Peyer's patch (tissue), 4 donors: ENCODE results near the gene LTA. TPM values are rescaled to one million over a fixed set of nuclear protein-coding genes. Genes with fewer than 3 reads are reported as not detected.

Experiments
- DNase-seq, 3 donors: peaks; one replicate each; pipeline ENCODE4 v3.0.0-alpha.2; 2017 to 2019
- H3K27ac ChIP-seq, 4 donors: fragments of 200-600 bp; sonication (generic); one replicate each; pipeline ENCODE4 v1.5.1; 2016 to 2019
- H3K27me3 ChIP-seq, 2 donors: fragments of 200-600 bp; sonication (generic); one replicate each; pipeline ENCODE4 v1.5.1; 2019
- H3K36me3 ChIP-seq, 3 donors: fragments of 200-600 bp; sonication (generic); one replicate each; pipeline ENCODE4 v1.5.1; 2016 to 2019
- H3K4me1 ChIP-seq, 4 donors: fragments of 200-600 bp; sonication (generic); one replicate each; pipeline ENCODE4 v1.5.1; 2016 to 2019
- H3K4me3 ChIP-seq, 4 donors: fragments of 200-600 bp; sonication (generic); 1 replicate in 3 of 4; 2 replicates in 1 of 4; pipeline ENCODE4 v1.5.1; 2016 to 2019; ENCODE audit warnings: mild to moderate bottlenecking in 1 of 4
- H3K9me3 ChIP-seq, 4 donors: fragments of 200-600 bp; sonication (generic); one replicate each; pipeline ENCODE4 v1.5.1; 2016 to 2019; ENCODE audit warnings: mild to moderate bottlenecking in 1 of 4
- POLR2A ChIP-seq, 2 donors: fragments of 450-650 bp; IDR thresholded peaks; one replicate each; pipeline ENCODE4 v1.5.1; 2017; ENCODE audit warnings: antibody characterized with exemption in 2 of 2, mild to moderate bottlenecking in 2 of 2, moderate library complexity in 2 of 2
- total RNA-seq, 4 donors: library from RNA; depleted of rRNA; stranded (reverse); fragments of >200 nt; gene quantifications; one replicate each; pipeline ENCODE4 v1.1.0, GENCODE V29; 2016
- TF ChIP-seq, protein P1 (sequence below), 6 experiments: fragments of 450-650 bp in 4 of 6; fragments of 200-600 bp in 2 of 6; sonication (generic) in 1 of 6; IDR thresholded peaks; one replicate each; pipeline ENCODE4 v1.5.1; 2017 to 2019; ENCODE audit warnings: antibody characterized with exemption in 6 of 6, mild to moderate bottlenecking in 3 of 6, moderate library complexity in 1 of 6

LTA gene
- total RNA-seq, 4 donors from 2014 or later: not detected

DNA sequence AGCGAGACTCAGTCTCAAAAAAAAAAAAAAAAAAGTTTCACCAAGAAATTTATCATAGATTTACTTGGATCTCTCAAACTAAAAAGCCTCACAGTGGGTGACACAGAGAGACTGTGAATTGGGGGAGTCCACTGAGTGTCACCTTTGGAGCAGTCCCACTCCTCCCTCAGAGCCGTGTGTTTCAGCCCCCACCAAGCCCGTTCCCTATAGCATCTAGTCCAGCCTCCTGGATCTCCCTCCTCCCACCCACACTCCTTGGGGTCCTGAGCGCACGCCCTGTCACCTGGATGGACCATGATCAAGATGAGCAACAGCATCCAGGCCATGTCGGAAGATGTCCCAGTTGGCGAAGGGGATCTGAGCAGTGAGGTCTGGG, 20.3 kb downstream of the LTA start:
- no peak for DNase-seq

GRCh38 chr6:31597006-31597405, 24.9 kb downstream of the LTA start:
- H3K4me1 ChIP-seq: peaks cover 0 to 9% (median 3%) of the 10 kb centered on the region in 4 donors
- no peak for DNase-seq
- H3K27me3 ChIP-seq: no peaks in the 10 kb centered on the region
- no peak overlapping the region for H3K4me3 ChIP-seq
- TF ChIP-seq, protein P1, sequence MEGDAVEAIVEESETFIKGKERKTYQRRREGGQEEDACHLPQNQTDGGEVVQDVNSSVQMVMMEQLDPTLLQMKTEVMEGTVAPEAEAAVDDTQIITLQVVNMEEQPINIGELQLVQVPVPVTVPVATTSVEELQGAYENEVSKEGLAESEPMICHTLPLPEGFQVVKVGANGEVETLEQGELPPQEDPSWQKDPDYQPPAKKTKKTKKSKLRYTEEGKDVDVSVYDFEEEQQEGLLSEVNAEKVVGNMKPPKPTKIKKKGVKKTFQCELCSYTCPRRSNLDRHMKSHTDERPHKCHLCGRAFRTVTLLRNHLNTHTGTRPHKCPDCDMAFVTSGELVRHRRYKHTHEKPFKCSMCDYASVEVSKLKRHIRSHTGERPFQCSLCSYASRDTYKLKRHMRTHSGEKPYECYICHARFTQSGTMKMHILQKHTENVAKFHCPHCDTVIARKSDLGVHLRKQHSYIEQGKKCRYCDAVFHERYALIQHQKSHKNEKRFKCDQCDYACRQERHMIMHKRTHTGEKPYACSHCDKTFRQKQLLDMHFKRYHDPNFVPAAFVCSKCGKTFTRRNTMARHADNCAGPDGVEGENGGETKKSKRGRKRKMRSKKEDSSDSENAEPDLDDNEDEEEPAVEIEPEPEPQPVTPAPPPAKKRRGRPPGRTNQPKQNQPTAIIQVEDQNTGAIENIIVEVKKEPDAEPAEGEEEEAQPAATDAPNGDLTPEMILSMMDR (IDR thresholded peaks at IDR 0.05): peak; percentile 39 to 59 (median 45)
- TF ChIP-seq POLR2A (IDR thresholded peaks at IDR 0.05): no peak
- H3K36me3 ChIP-seq: no peaks in the 10 kb centered on the region
- H3K9me3 ChIP-seq: no peaks in the 10 kb centered on the region
- H3K27ac ChIP-seq: peak overlapping the region in 1 of 4 donors; percentile 25

More for the DNA sequence above, 20.3 kb downstream of the LTA start:
- Histone ChIP-seq H3K36me3 (no peaks in the 10 kb centered on the region), H3K27ac (peak overlapping the region in 3 of 4 donors; percentile 35 to 83 (median 63)), H3K4me1 (peaks cover 0 to 12% (median 8%) of the 10 kb centered on the region in 4 donors), H3K9me3 (no peaks in the 10 kb centered on the region), H3K27me3 (no peaks in the 10 kb centered on the region), H3K4me3 (no peak overlapping the region)
- TF ChIP-seq, protein P1 (IDR thresholded peaks at IDR 0.05): no peak
- no peak for TF ChIP-seq POLR2A (IDR thresholded peaks at IDR 0.05)

DNA sequence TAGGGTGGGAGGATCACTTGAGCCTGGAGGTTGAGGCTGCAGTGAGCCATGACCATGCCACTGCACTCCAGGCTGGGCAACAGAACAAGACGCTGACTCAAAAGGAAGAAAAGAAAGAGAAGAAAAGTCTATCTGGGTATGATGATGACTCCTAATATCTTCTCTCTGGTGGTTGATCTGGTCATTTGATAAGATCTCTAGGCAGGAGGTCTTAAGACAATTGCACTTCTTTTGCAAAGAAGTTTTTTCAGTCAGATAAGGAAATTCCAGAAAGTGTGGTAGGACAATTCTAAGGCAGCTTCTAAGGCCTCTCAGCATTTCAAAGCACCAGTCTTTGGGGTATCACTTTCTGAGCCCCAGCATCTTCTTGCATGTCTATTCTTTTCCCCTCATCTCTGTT, 35.2 kb downstream of the LTA start:
- Histone ChIP-seq H3K27ac (no peak overlapping the region), H3K36me3 (no peaks in the 10 kb centered on the region)

GRCh38 chr6:31609519-31610406, 37.7 kb downstream of the LTA start:
- no peak overlapping the region for H3K27ac ChIP-seq
- no peak for DNase-seq
- TF ChIP-seq, protein P1 (IDR thresholded peaks at IDR 0.05): no peak
- no peak for TF ChIP-seq POLR2A (IDR thresholded peaks at IDR 0.05)
- no peak overlapping the region for H3K4me3 ChIP-seq
- no peaks in the 10 kb centered on the region for H3K27me3 ChIP-seq
- H3K36me3 ChIP-seq: no peaks in the 10 kb centered on the region
- no peaks in the 10 kb centered on the region for H3K9me3 ChIP-seq
- H3K4me1 ChIP-seq: peaks cover 0 to 8% (median 0%) of the 10 kb centered on the region in 4 donors

More for the DNA sequence above, 35.2 kb downstream of the LTA start:
- H3K9me3 ChIP-seq: no peaks in the 10 kb centered on the region
- no peaks in the 10 kb centered on the region for H3K4me1 ChIP-seq
- no peaks in the 10 kb centered on the region for H3K27me3 ChIP-seq
- TF ChIP-seq POLR2A (IDR thresholded peaks at IDR 0.05): no peak
- TF ChIP-seq, protein P1 (IDR thresholded peaks at IDR 0.05): no peak
- no peak overlapping the region for H3K4me3 ChIP-seq
- DNase-seq: no peak

DNA sequence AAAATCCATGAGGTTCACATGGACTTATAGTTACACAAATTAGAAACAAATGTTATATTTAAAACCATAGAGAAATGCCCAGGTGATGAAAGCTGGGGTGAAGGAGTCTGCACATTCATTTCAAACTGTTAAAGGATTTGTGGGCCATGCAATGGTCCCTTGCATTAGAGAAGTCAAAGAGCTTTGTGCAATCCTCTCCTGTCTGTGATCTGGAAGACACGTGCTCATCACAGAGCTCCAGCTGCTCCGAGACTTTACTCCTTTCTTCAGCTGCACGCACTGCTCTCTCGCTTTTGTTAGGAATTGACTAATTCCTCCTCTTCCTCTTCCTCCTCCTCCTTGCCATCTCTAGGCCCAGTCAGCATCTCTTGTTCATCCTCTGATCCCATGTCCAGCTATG, 38.9 kb downstream of the LTA start:
- Histone ChIP-seq H3K36me3 (no peaks in the 10 kb centered on the region), H3K27me3 (no peaks in the 10 kb centered on the region), H3K9me3 (no peaks in the 10 kb centered on the region), H3K4me1 (peaks cover 0 to 14% (median 7%) of the 10 kb centered on the region in 4 donors), H3K4me3 (no peak overlapping the region), H3K27ac (no peak overlapping the region)
- TF ChIP-seq, protein P1 (IDR thresholded peaks at IDR 0.05): no peak
- TF ChIP-seq POLR2A (IDR thresholded peaks at IDR 0.05): no peak
- DNase-seq: no peak
